Fibroblast of skin of back (primary cell): ENCODE data around the gene TRAT1.

Source experiments
- DNase-seq: peaks from one replicate; pipeline ENCODE4 v3.0.0-alpha.2; 2013

The TRAT1 gene

DNA sequence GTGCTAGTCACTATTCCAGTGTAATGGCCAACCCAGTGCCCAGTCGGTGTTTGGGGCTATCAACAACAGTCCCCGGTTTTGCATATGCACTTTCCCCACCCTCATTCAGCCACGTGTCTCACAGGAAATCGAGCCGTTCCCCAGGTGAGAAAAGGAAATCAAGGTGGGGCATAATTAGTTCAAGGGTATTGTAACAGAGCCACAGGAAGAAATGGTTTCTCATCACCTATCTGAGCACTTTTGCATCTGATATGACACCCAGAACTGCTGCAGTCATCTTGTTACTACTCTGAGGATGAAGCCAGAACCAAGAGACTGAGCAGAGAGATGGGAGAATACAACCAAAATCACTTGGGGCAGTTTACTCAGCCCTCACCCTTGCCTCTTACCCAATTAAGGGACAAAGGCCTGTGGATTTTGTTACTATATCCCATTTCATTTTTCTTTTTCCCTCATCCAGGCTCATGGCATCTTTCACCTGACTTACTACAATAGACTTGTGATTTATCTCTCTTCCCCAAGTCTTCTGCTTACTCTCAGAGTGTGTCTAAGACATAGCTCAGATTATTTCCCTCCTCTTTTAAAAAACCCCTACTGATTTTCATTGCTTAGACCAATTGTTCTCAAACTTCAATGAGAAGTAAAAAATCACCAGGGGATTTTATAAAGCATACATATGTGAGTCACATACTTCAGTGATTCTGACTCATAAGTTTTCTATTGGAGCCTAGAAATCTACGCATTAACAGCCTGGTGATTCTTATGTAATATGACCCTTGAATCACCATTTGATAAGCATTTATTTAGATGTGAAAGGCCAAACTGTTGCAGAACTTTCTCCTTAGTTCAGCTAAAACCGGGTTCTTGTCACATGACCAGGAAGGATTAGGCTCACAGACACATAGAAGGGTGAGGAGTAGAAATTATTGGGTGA, 40.5 kb downstream of the TRAT1 start:
- DNase-seq, result peak; percentile 38

DNA sequence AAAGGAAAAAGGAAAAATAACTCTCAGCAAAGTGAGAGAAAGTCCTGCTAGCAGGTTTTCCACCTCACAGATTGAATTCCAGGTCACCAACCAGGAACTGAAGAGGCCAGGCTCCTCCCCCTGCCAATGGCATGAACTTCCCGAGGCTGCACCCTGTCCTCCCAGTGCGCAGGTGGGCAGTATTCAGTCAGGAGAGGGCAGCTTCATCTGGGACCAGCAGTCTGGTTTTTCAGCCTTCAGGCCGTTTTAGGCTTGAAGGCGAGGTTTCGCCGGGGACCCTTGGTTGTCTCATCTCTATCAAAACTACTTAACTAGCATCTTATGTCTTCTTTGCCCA, 41.2 kb downstream of the TRAT1 start:
- DNase-seq, result no peak

DNA sequence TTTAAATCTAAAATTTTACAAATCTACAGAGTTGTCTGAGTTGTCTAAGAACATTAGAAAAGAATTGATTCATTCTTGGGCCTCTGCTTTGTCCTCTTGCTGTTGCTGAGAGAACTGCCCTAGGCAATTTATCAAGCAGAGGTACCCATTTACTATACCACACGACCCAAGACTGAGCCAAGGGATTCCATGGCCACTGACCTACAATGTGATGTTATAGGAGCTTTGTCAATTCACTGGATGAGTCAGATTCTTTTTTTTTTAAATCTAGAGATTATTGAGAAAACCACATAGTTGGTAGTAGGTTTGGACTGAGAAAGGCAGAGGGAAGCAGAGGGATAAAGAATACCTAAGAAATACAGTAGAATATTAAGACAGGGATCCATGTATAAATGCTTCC, 55.3 kb downstream of the TRAT1 start:
- DNase-seq, result no peak

DNA sequence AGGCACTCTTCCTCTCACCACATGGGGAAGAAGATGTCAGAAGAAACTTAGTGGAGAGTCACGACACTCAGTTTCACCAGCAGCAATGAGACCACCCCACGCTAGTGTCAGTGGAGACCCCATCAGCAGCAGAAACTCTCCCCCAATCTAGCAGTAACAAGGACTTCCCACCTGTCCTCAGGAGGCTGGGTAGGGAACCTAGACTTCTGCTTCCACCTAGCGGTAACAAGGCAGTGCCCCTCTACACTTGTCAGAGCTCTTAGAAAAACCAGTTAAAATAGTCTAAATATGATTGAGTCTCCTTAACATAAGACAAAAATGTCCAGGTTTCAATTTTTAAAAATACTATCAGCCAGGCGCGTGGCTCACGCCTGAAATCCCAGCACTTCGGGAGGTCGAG, 57.3 kb downstream of the TRAT1 start:
- DNase-seq, result no peak

DNA sequence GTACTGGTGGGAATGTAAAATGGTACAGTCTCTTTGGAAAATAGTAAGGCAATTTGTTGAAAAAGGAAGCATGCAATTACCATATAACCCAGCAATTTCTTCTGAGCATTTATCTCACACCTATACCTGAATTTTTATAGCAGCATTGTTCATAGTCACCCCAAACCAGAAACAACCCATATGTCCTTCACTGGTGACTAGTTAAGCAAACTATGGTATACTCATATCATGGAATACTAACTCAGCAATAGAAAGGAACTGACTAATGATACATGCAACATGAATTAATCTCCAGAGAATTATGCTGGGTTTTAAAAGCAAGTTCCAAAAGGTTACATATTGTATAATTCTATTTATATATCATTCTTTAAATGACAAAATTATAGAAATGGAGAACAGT, 60.2 kb downstream of the TRAT1 start:
- DNase-seq, result no peak

DNA sequence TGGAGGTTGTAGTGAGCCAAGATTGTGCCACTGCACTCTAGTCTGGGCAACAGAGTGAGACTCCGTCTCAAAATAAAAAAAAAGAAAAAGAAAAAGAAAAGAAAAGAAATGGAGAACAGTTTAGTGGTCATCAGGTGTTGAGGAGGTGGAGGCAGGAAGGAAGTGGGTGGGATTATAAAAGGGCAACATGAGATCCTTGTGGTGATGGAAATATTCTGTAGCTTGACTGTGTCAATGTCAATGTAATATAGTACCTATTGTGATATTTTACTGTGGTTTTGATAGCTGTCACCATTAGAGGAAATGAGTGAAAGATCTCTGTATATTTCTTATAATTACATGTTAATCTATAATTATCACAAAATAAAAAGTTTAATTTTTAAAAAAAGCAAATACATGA, 60.8 kb downstream of the TRAT1 start:
- no peak for DNase-seq

DNA sequence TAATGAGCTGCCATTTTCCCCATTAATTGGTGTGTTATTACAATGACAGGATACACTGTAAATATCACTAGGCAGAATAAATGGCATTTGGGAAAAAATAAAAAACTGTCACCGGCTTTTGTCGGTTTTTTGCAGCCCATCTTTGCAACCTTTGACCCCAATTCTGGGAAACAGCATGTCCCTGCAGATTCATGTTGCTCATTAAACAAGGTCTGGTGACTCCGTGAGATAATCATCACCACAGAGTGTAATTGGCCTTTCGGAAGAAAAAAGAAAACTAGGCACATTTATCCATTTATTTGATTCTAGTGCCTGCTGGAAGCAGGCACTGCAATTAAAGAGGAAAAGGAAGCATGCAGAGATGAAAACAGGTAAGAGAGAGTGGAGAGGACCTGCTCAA, 64.5 kb downstream of the TRAT1 start:
- DNase-seq, result no peak

DNA sequence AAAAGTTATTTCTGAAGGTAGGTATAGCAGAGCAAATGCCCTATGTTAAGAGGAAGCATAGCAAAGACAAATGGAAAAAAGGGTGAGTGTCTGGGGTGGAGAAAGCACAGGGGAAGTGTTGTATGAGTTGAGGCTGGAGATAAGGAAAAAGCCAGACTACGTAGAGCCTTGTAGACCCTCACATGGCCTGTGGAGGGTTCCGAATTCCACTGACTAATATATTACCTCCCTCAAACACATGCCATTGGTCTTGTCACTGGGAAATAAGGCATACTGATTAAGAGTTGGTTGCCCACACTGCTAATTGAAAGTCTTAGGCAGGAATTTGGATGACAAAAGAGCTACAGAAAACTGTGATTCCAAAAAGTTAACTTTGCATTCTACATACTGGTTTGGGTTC, 65.2 kb downstream of the TRAT1 start:
- no peak for DNase-seq

DNA sequence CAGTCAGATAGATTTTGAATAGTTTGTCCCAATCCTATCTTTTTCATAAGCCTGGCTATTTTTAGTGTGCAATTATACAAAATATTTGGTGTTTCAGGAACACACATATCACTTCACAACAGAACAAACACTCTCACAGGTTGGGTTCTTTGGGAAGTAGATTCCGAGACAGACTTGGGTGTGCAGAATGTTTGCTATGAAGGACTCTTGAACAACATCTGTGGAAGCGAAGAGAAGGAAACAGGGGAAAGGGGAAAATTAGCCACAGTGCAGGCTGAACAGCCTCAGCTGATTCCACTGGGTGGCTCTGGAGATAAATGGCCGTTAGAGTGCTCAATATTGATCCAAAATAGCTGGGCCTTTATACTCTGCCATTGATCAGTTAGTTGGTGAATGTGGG, 69.2 kb downstream of the TRAT1 start:
- DNase-seq, result no peak

DNA sequence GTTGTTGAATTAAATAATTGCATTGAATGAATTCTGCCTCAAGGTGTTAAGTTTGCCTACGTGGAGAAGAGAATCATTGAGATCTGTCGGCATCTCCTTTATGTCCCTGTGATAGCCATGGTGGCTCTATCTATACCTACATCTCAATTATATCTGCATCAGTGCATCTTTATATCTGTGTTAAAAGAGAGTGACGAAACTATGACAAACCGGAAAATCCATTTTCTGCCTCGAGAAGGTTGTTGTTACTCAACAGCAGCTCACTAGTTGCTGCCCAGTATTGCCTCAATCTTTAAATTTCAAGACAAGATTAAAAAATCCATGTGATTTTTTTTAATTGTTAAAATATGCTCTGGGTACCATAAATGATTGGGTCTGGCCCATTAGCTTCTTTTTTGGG, 72.4 kb downstream of the TRAT1 start:
- DNase-seq, result no peak

DNA sequence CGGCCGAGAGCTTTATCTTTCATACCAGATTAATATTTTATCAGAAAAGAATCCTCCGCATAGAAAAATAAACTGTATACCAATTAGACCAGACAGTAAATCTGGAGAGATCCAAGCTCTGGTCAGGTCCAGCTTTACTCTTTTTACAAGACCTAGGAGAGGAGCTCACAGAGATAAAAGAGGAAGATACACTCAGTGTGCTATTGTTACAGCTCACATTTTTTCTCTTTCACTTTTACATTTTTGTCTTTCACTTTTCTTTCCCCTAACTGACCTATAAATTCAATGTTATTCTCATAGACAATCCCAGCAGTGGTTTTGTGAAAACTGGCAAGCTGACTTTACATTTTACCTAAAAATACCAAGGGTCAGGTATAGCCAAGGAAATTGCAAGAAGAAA, 75.3 kb downstream of the TRAT1 start:
- DNase-seq, result no peak

DNA sequence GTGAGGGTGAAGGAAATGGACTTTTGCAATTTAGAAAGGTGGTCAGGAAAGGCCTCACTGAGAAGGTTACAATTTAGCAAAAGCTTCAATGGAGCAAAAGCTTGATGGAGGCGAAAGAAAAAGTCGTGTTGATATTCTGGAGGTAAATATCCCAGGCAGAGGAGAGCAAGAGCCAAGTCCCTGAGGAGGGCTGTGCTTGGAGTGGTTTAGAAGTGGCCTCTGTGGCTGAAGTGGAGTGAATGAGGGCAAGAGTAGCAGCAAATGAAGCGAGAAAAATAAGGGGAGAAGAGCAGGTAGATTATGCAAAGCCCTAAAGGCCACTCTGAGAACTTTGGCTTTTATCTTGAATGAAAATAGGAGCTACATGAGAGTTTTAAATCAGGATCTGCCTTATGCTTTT, 76.9 kb downstream of the TRAT1 start:
- DNase-seq, result no peak
